RWPE2 (cell line): ENCODE measurements around the gene SIX5.

Experiments
- ATAC-seq: fragments of 200-7000 bp; cut with Tn5 transposase; 3 replicates; pipeline ENCODE4 v1.9.1; 2021; ENCODE audit warnings: low read depth
- DNase-seq: peaks from one replicate; pipeline ENCODE4 v3.0.0-alpha.2; 2020; ENCODE audit warnings: low spot score
- H3K27ac ChIP-seq: fragments of 450-650 bp; 2 replicates; pipeline ENCODE4 v1.5.1; 2017; ENCODE audit warnings: mild to moderate bottlenecking; ENCODE audit not compliant: poor library complexity, severe bottlenecking
- H3K27me3 ChIP-seq: fragments of 250-450 bp; sonication (Bioruptor Pico); 2 replicates; pipeline ENCODE4 v1.5.1; 2021; ENCODE audit warnings: mild to moderate bottlenecking, moderate library complexity; ENCODE audit not compliant: insufficient read depth, poor library complexity, severe bottlenecking
- H3K36me3 ChIP-seq: fragments of 250-450 bp; sonication (Bioruptor Pico); 2 replicates; pipeline ENCODE4 v1.5.1; 2020; ENCODE audit warnings: low read depth, mild to moderate bottlenecking, moderate library complexity
- H3K4me1 ChIP-seq: fragments of 250-450 bp; sonication (Bioruptor Pico); 2 replicates; pipeline ENCODE4 v1.5.1; 2021; ENCODE audit warnings: mild to moderate bottlenecking, moderate library complexity; ENCODE audit not compliant: insufficient read depth, poor library complexity, severe bottlenecking
- H3K4me3 ChIP-seq: fragments of 250-450 bp; sonication (Bioruptor Pico); 2 replicates; pipeline ENCODE4 v1.5.1; 2021; ENCODE audit warnings: mild to moderate bottlenecking, moderate library complexity; ENCODE audit not compliant: severe bottlenecking
- H3K9me3 ChIP-seq: fragments of 250-450 bp; sonication (Bioruptor Pico); 2 replicates; pipeline ENCODE4 v1.5.1; 2021; ENCODE audit warnings: mild to moderate bottlenecking, moderate library complexity; ENCODE audit not compliant: severe bottlenecking
- CTCF ChIP-seq: fragments of 450-650 bp; IDR thresholded peaks from one replicate; pipeline ENCODE4 v1.5.1; 2017; ENCODE audit warnings: mild to moderate bottlenecking, moderate library complexity; ENCODE audit not compliant: poor library complexity, severe bottlenecking

Gene SIX5

GRCh38 chr19:45815481-45816216 lies 46.6 kb upstream of the SIX5 start:
- H3K4me1 ChIP-seq: peaks cover 6% of the 10 kb centered on the region
- DNase-seq (no peak), ATAC-seq (no peak)
- no peak overlapping the region for H3K27ac ChIP-seq
- no peak for TF ChIP-seq CTCF
- no peaks in the 10 kb centered on the region for H3K9me3 ChIP-seq
- H3K36me3 ChIP-seq: peaks cover 4% of the 10 kb centered on the region; the same call in 1 of the 2 replicates
- no peak overlapping the region for H3K4me3 ChIP-seq
- no peaks in the 10 kb centered on the region for H3K27me3 ChIP-seq

GRCh38 chr19:45814851-45815480 lies 45.9 kb upstream of the SIX5 start, which contains the start of gene RSPH6A:
Gene RSPH6A, minus strand, starts transcription at chr19:45815308. Its CDS starts 132 bp downstream, at chr19:45815176.
- ATAC-seq (no peak), DNase-seq (no peak)
- H3K36me3 ChIP-seq: peaks cover under 1% of the 10 kb centered on the region; the same call in 1 of the 2 replicates
- H3K4me3 ChIP-seq: no peak within 1 kb of the TSS
- H3K9me3 ChIP-seq: no peaks in the 10 kb centered on the region
- peaks cover 12% of the 10 kb centered on the region for H3K4me1 ChIP-seq
- peak within 1 kb of the TSS; percentile 3 for H3K27ac ChIP-seq
- no peak for TF ChIP-seq CTCF
- no peaks in the 10 kb centered on the region for H3K27me3 ChIP-seq

GRCh38 chr19:45814166-45814780 lies 45.2 kb upstream of the SIX5 start:
- Histone ChIP-seq H3K36me3 (no peaks in the 10 kb centered on the region), H3K4me1 (peaks cover 19% of the 10 kb centered on the region), H3K4me3 (no peak overlapping the region), H3K27ac (peak overlapping the region; percentile 3), H3K27me3 (no peaks in the 10 kb centered on the region), H3K9me3 (no peaks in the 10 kb centered on the region)
- DNase-seq: no peak
- peak; percentile 22; the same call in 2 of the 3 replicates for ATAC-seq
- TF ChIP-seq CTCF: no peak

GRCh38 chr19:45812297-45812696 lies 43.2 kb upstream of the SIX5 start:
- no peak for ATAC-seq
- Histone ChIP-seq H3K4me3 (no peak overlapping the region), H3K36me3 (no peaks in the 10 kb centered on the region), H3K27ac (no peak overlapping the region), H3K9me3 (no peaks in the 10 kb centered on the region), H3K27me3 (no peaks in the 10 kb centered on the region), H3K4me1 (peaks cover 20% of the 10 kb centered on the region)
- no peak for TF ChIP-seq CTCF
- no peak for DNase-seq
